Measurements from ENCODE around the gene ZNF575.

DNA sequence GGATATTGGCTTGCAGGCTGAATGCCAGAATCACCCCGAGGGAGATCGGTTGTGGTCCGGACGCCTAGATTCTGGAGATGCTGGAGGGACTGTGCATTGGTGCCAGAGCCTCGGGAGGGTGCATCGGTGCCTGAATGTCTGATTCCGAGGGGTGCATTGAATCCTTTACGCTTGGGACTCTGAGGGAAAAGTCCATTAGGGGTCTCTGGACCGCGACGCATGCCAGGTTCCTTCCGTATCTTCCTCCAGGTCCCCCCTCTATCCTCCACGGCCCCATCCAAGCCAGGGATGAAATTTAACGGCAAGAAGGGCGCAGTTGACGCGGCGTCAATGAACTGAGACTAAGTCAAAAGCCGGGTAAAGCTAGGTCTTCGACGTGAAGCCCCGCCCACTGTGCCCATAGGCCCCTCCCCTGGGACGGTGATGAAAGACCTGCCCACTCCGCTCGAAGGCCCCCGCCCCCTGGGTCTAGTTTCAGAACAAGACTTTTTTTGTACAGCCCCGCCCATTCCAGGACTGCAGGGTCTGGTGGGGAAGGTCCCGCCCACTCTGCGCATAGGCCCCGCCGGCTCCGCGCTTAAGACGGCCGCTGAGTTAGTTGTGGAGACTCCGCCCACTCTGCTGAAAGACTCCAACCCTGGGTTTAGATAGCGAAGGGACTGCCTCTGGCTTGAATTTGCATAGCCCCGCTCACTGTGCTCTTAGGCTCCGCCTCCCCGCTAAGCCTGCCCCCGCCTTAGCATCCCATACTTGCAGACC lies 737 bp downstream of the ZNF575 start:
- TF ChIP-seq GATA3 (IDR thresholded peaks at IDR 0.05; ENCODE audit: low read depth, low read length) (no peak), GATA2 (IDR thresholded peaks at IDR 0.05; ENCODE audit: low read depth, low read length) (no peak)
